GM18505 (cell line): ENCODE measurements around the gene NEK8.
"Not testable (repeated sequence)": the region's sequence is repeated elsewhere in the genome, so short reads cannot be mapped to it uniquely, and the experiment has no call there.

ENCODE experiments used
- ATAC-seq: cut with Tn5 transposase; IDR thresholded peaks from one replicate; pipeline ENCODE4 v1.9.1; 2021; ENCODE audit not compliant: unreplicated experiment
- POLR2A ChIP-seq: IDR thresholded peaks from 4 replicates; pipeline ENCODE4 v1.6.1; 2011; ENCODE audit warnings: borderline replicate concordance; ENCODE audit not compliant: insufficient read depth, insufficient read length; ENCODE audit errors: extremely low read depth

The NEK8 gene

DNA sequence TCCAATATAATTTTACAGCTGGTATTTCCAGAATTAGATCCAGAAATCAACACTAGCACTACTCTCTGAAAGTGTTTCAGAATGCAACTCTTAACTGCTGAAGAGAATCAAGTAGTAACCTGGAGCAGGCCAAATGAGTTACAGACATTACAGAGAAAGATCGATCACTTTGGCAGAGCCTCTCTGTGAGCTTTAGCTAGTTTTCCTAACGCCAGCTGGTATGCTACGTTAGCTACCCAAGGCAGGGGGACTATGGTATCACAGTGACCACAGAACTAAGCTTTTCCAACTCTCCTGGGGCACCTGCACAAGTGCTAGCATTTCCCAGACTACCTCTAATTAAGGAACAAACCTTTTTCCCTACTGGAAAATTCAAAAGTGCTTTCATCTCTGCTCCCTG is 45.6 kb downstream of the NEK8 start:
- ATAC-seq: no peak
- TF ChIP-seq POLR2A: no peak

DNA sequence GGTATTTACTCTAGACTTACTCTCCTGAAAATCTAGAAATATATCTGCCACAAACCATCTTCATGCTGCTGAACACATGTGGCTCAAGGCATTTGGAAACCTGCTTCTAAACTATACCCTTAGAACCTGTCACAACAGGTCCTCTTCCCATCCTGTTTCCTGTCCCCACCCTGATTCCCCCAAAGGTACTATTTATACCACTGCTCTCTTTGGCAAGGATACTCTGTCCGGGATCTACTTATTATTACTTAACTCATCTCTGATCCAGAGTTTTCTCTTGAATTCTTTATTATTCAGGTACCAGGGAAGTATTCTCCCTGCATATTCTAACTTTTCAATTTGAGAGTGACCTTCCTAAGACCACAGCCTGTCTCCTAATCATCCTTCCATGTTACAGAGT is 48.6 kb downstream of the NEK8 start:
- TF ChIP-seq POLR2A: no peak

DNA sequence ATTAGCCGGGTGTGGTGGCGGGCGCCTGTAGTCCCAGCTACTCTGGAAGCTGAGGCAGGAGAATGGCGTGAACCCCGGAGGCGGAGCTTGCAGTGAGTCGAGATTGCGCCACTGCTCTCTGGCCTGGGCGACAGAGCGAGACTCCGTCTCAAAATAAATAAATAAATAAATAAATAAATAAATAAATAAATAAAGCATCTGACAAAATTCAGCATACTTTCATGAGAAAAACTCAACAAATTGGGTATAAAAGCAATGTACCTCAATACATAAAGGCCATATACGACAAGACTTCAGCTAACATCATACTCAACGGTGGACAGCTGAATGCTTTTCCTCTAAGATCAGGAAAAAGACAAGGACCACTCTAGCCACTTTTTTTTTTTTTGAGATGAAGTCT is 51.0 kb downstream of the NEK8 start:
- ATAC-seq: not testable (repeated sequence)

More for the DNA sequence above, 48.6 kb downstream of the NEK8 start:
- ATAC-seq: no peak

DNA sequence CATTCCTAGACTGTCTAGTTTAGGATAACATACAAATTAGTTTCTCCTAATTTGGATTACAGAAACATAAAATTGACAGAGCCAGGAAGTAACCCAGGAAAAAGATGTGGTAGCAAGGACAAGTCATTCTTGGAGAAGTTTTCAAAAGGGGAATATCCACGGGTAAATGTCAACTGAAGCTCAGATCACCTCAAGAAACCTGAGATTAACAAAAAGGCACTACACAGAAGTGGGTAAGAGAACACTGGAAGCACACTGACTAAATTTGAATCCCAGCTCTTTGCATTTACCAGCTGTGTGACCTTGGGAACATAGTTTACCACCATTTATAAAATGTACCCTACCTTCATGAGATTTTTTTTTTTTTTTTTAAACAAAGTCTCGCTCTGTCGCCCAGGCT is 54.6 kb downstream of the NEK8 start:
- no peak for ATAC-seq
- no peak for TF ChIP-seq POLR2A

DNA sequence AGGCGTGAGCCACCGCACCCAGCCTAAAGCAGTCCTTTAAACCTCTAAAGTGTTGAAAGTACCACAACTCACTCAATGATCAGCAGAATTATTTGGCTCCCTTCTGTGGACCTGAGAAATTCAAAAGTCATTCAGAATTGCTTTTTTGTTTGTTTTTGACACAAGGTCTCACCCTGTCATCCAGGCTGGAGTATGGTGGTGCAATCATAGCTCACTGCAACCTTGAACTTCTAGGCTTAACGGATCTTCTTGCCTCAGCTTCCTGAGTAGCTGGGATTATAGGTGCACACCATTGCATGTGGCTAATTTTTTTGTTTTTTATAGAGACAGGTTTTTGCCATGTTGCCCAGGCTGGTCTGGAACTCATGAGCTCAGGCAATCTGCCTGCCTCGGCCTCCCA is 59.5 kb downstream of the NEK8 start:
- ATAC-seq: no peak
- no peak for TF ChIP-seq POLR2A
